ENCODE measurements around the gene KCNQ2.
"Not testable (repeated sequence)": the region's sequence is repeated elsewhere in the genome, so short reads cannot be mapped to it uniquely, and the experiment has no call there.

Gene KCNQ2

DNA sequence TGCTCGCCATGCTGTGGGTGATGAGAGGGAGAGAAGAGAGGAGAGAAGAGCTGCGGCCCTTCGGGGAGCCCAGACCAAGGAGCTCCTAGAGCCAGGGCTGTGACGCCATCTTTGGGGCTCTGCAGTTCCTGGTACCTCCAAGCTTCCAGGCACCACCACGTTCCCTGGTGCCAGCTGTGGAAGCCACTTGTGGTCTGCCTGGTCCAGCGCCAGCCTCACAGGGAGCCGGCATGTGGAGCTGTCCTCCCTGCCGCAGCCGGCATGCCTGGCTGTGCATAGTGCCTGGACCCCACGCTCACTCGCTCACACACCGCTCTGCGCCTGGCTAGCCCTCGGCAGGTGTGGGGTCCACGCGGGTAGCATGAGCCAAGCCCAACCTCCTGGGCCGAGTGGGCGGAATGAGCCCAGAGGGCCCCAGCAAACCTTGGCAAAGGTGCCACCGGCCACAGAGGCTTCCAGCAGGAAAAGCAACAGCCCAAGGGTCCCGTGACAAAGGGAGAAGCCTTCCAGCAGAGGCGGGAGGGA lies 92.0 kb downstream of the KCNQ2 start:
- no peak for DNase-seq

DNA sequence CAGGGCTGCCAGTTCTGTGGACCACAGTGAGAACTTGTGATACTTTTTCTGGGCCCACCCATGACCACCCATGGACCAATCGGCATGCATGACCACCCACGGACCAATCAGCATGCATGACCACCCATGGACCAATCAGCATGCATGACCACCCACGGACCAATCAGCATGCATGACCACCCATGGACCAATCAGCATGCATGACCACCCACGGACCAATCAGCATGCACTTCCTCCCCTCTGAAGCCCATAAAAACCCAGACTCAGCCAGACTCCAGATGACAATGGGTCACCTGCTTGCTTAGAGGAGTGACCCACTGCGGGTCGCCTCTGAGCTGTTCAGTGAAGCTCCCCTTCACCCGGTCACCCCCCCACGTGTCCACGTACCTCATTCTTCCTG lies 92.6 kb downstream of the KCNQ2 start:
- not testable (repeated sequence) for DNase-seq

DNA sequence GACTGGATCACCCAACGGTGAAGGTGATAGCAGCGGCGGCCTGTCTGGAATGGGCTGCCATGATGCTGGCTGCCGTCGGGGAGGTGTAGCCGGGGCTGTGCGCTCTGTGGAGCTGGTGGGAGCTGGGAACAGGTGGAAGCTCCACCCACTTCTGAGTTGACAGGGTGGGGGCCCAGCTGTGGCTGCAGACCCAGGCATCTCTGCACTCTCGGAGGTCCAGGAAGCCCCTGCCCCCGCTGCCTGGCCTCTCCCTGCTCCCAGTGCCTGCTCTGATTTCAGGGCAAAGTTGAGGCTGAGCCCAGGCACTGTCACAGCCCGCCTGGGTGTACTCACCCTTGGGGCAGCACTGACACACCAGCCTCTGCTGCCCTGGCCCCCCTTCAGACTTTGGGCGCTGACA lies 93.2 kb downstream of the KCNQ2 start:
- no peak for DNase-seq

DNA sequence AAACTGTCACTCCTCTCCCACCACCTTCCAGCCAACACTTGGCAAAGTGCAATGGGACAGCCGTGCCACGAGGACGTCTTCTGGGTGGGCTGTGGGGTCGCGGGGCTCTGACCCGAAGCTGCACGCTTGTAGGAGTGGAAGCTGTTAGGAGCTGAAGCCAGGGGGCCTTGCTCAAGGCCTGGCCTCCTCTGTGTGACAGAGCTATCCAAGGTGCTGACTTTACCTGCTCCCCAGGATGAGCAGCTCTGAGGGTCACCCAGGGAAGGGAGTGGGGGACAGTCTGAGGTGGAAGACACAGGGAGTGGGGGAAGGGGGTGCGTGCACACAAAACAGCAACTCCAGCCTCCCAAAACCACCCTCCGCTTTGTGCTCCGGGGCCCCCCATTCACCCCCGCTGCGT lies 93.8 kb downstream of the KCNQ2 start:
- no peak for DNase-seq

DNA sequence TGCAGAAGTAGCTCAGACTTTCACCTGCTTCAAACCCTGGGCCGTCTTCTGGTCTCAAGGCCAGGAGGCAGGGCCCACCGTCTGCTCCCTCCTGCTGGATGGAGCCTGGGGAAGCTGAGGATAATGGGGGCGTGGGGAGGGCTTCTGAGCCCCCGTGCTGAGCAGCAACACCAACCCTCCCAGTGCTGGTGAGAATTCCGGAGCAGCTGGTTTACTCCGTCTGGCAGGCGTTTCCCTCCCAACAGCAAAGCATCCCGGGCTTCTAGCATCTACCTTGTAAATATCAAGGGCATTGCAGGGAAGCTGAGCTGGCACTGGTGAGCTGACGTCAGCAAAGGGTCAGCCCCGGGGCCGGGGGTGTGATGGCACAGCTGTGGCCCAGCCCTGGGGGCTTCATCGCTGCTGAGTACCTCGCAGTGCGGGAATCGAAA lies 94.5 kb downstream of the KCNQ2 start:
- no peak for DNase-seq

DNA sequence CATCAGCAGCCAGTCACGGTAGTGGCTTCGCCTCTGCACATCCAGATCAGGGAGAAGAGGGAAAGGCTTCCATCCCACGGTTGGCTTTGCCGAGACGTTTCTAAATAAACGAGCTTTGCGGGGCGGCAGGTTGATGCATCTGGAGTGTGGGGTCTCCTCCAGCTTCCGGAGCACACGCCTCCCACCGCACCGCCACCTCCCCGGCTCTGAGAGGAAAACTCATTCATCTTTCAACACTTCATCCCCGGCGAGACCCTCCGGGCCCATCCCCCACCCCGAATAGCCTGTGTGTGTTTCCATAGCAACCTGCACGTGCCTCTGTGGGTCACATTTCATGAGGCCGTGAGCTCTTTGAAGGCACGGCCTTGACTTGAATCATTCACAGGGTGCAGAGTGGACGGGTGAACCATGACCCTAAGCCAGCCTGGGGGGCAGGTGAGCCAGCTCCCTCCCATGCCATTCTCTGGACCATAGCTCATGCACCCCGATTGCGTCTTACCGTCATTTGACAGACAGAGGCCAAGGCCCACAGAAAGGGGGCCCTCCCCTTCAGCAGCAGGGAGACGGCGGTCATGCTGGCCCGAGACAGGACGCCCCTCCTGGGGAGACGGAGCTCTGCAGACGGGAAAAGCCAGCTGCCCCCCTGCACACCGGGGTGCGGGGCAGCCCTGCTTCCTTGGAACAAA lies 95.1 kb downstream of the KCNQ2 start:
- no peak for DNase-seq

DNA sequence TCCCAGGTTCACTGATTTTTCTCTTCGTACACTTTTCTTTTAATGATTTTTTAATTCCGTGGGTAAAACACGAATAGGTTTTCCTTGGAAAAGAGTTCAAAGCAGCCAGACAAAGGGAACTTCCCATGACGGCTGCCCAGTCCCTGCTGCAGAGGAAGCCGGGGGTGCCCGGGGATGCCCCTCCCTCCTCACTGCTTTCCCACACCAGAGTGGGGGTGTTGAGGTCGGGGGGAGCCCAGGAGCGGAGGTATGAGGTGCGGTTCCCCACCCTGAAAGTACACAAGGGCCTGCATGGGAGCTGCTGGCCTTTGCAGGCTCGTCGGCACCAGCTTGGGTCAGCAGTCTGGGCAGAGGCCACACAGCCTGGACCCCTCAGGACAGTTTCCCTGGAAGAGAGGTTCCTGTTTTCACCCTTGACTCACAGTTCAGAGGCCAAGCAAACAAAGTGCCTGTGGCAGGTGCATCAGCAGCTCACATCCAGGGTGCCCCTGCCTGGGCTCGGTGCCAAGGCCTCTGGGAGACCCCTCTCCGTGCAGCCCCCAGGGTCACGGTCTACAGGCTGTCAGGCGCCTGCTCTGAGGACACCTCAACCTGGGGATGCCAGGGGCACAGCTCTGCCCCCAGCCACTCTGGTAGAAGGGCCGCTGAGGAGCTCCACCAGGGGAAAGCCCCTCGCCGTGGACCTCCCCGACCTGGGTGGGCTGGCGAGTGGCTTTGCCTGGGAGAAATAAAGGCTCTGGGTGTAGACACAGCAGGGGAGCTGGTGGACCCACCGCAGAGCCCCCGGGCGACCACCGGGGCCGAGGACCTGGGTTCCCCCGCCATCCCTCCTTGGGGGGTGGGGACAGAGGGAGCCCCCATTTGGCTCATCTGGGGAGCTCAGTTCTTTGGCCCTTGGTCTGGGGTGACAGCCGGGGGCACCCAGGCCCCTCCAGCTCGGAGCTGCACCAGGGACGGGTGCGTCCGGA lies 95.9 kb downstream of the KCNQ2 start:
- no peak for DNase-seq

DNA sequence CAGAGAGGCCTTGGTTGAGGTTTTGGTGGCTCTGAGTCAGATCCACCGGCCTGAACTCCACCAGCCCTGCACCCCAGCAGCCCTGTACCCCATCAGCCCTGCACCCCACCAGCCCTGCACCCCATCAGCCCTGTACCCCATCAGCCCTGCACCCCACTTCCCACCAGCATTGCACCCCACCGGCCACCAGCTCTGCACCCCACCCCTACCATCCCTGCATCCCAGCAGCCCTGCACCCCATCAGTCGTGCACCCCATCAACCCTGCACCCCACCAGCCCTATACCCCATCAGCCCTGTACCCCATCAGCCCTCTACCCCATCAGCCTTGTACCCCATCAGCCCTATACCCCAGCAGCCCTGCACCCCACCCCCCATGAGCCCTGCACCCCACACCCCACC lies 97.0 kb downstream of the KCNQ2 start:
- no peak for DNase-seq

DNA sequence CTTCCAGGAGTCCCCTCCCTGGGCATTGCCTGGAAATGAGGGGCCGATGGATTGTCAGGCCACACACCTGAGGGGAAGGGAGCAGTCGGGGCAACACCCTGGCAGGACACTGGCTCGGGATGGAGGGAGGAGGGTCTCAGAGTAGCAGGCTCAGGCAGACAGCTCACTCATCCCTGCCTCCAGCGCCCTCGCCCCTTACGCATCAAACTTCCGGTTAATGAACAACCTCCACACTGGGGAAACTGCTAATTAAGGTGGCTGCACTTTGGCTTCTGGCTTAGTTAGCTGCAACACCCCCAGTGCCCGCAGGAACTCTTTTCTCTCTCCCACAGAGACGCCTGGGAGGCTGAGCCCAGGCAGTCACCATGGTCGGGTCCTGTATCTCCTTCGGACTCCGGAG lies 98.0 kb downstream of the KCNQ2 start:
- no peak for DNase-seq

DNA sequence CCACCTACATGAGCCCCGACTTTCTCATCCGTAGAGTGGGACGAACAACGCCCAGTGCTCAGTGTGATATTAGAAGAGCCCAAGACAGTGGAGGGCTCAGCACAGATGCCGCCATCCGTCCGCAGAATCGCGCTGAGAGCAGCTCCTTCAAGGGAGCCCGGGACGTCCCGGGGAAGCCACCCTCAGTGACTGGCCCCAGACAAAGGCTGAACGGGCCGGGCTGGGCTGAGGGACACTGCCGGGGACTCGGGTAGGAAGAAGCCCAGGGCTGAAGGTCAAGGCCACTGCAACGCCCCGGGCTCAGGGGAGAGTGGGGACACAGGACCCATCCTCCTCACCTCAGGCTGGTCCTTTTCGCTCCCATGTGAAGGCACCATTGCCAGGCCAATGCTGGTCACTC lies 98.5 kb downstream of the KCNQ2 start:
- DNase-seq, result no peak

DNA sequence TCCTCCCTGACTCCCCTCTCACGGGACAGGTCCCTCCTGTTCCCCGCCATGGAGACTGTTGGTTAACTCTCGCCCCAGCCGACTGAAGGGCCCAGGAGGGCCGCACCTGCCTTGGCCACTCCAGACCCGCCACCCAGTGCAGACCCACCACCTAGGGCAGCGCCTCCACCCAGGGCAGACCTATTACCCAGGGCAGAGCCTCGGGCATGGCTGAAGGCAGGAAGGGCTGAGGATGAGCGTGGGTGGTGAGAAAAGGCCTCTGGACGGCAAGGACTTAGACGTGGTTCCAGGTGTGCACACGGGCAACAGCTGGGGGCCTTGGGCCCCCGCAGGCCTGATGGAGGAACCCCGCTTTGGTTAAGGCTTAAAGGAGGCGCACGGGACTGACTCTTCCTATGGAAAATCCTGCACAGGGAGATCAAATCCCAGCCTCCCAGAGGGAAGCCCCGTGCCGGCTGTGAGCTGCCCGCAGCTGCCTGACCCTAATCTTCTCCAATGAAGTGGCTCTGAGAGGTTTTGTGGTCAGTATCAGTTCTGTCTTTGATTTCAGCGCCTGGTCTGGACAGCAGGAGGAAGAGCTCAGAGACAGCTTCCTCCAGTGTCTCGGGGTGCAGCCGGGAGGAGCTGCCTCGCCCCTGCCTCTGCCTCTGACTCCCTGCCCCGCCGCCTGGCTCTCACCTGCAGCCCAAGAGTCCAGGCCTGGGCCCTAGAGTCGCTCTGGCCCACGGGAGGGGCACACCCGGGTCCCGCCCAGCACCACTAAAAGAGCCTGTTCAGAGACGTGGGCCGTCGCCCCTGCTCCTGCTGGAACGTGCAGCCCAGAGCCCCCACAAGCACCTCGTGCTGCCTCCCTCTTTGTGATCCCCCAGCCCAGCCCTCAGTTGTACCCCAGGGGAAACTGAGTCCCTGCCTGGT lies 99.2 kb downstream of the KCNQ2 start:
- DNase-seq, result no peak

DNA sequence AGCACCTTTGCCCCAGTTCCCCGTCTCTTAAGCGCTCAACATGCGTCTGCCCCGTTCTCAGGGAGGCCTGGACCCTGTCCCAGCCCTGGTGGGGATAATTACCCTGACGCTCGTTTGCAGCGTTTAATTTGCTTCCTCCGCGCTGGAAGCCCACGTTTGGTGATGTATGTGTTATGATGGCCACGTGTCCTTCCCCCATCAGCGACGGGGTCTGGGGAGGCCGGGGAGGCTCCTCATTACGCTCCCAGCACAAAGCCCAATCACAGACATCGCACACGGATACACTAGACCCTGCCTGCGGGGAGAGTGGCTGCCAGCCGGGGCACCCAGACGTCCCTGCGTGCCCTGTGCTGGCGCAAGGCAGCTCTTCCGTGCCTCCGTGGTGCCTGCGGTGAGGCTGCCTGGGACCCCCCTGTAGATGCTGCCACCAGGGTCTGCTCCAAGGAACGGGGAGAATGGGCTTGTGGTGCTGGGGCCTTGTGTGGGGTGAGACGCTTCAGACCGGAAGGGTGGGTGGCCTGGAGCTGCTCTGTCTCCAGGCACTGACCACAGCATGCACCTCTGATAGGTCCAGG lies 101.1 kb downstream of the KCNQ2 start:
- DNase-seq, result no peak

DNA sequence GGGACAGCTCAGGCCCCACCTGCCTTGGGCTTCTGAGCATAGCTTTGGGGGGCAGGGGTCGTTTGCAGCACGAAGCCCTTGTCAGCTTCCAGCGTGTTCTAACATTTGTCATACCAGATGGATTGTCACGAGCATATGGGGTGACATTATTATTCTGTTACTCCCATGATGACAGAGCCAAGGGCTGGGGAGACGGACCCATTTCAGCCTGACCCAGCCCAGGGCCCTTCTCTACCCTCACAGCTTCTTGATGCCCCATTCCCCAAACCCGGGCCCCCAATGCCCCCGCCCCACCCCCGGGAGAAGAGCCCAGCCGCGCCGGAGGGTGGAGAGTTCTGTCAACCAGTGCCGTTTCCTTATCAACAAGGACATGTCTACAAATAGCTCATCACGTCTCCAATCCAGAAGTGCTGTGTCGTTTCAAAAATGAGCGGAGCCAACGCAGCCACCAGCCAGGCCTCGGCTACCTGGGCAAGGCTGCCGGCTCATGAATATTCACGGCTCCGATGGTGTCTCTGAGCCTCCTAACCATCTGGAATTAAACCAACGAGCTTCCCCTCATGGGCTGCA lies 101.8 kb downstream of the KCNQ2 start:
- DNase-seq, result peak; percentile 50

DNA sequence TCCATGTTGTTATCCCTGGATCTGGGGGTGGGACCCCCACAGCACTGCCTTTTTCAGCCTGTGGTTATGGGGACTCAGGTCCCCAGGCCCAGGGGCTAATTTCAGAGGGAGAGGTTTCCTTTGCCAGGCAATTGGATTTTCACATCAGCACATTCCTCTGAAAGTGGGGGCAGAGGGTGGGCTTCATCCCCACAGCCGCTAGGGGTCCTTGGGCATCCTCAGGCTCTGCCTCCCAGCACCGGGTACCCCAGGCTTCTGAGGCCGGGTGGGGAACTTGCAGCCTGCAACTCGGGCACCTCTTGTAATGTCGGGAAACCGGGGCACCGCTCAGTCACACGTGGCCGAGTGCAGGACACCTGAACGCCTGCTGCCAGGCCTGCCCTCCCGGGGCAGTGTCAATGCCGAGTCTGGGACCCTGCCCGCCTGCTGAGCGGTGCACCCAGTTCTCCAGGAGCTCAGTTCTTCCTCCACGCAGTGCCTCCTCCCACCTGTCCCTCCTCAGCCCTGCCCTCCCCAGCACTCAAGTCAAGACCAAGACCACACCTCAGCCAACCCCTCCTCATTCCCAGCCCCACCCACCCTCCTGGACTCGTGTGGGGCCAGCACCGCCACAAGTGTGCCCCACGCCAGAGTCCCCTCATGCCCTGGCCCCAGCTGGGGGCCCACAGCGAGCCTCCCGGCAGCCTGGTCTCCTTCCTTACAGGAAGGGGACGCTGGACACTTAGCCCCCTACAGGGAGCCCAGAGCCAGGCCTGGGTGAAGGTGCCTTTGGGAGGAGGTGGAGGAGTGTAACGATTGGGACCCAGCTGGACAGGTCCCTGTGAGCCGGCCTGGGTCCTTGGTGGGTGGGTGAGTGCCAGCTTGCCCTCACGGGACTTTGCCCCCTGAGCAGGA lies 102.5 kb downstream of the KCNQ2 start:
- no peak for DNase-seq

DNA sequence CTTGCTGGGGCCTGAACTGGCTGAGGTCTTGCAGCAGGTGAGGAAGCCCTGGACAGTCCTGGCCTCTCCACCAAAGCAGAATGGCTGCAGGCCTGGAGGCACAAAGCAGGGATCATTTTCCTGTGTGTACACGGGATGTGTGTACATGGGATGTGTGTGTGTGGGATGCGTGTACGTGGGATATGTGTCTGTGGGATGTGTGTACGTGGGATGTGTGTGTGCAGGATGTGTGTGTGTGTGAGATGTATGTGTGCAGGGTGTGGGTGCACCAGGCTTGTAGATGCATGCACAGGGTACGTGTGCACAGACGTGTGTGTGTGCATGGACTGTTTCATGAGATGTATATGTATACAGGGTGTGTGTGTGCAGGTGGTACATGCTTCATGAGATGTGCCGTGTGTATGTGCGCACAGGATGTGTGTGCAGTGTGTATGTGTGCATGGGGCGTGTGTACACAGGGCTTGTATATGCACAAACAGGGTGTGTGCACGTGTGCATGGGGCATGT lies 103.4 kb downstream of the KCNQ2 start:
- no peak for DNase-seq

DNA sequence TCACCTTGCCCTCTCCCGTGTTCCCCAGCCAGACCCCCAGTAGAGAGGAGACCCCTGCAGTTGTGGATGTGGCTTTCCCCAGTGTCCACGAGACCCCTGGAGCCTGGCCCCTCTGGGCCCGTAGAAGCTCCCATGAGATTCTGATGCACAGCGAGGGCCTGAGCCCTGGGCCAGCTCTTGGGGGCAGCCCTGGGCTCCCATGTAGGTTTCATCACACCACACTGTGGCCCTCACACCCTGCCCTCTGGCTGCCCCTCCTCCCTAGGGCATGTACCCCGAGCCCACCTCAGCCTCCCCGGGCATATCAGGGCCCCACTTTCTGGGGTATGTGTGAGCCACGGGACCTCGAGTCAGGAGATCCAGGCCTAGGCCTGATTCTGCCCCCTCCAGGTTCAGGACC lies 104.3 kb downstream of the KCNQ2 start:
- no peak for DNase-seq

DNA sequence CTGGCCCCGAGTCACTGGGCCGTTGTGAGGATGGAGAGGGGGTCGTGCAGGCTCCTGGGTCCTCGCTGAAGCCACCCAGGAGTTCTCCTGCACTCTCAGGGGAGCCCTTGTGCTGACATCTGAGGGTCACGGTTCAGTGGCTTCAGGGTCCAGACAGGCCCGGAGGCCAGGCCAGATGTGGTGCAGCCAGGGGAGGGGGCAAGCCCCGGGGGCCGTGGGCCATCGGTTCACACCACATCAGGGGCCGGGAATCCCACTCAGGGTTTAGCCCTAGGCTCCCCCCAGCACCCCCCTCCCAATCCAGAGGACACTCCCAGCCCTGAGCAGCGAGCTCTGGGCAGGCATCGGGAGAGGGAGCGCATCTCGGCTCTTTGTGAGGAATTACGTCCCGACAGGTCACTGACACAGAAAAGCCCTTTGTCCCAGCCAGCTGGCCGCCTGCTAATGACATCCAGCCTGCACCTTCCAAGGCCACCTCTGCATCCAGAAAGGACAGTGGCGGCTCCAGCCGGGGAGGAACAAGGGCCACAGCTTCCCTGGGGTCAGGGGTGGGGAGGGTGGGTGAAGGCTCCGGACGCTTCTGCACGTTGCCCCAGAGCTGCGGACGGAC lies 104.9 kb downstream of the KCNQ2 start:
- no peak for DNase-seq

DNA sequence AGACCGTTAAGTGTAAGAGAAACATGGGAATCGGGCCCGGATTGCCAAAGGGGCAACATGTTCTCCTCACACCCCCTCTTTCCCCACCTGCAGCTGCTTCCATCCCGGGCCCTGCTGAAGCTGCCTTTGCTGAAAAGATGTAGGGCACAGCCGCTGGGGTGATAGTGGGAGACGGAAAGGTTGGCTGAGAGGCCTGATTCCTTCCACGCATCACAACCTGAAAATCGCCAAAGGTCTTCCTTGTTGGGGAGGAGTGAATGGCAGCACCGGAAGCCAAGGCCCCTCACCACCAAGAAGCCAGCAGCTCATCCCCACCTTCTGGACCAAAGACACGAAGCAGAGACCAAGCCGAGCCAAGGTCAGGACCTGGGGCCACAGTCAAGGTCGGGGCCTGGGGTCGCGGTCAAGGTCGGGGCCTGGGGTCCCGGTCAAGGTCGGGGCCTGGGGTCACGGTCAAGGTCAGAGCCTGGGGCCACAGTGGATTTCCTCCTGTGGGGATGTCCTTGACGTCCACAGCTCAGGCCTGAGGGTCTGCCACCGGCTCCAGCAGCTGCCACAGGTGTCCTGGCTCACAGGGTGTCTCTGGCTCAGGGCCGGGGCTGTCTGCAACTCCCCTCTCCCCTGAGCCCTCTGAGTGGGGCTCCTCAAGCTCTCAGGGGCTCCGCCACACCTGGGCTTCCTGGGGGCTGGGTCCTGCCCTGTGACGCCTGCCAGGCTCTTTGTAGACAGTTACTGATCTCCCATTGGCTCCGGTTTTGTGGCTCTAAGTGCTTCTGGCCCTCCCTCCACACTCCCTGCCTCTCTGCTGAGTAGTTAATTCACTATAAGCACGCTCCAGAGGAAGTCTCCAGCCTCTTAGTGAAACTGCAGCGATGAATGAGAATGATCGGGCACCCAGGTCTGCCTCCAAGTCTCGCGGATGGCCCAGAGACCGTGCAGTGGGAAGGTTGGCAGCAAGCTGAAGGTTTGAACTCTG lies 105.8 kb downstream of the KCNQ2 start:
- DNase-seq, result no peak
